Fibroblast of villous mesenchyme (primary cell): ENCODE results near the gene MAP4. TPM values are rescaled to one million over a fixed set of nuclear protein-coding genes. Genes with fewer than 3 reads are reported as not detected.
A peak's percentile ranks its signal among the peaks of the same experiment; 100 is the strongest.

ENCODE experiments used
- DNase-seq: peaks from one replicate; pipeline ENCODE4 v3.0.0-alpha.2; 2010; ENCODE audit warnings: low read depth
- H3K4me3 ChIP-seq: 2 replicates; pipeline ENCODE4 v1.5.1; 2011; ENCODE audit warnings: low read depth, mild to moderate bottlenecking, low read length
- total RNA-seq: library from RNA; depleted of rRNA; stranded (reverse); fragments of >200 nt; gene quantifications from 2 replicates; pipeline ENCODE4 v1.2.3, GENCODE V29; 2012
- TF ChIP-seq, protein P1 (sequence below): IDR thresholded peaks from 2 replicates; pipeline ENCODE4 v1.5.1; 2012; ENCODE audit warnings: low read depth, mild to moderate bottlenecking, low read length; ENCODE audit not compliant: insufficient read depth

Gene MAP4
- total RNA-seq, 1 donor: 111 TPM

DNA sequence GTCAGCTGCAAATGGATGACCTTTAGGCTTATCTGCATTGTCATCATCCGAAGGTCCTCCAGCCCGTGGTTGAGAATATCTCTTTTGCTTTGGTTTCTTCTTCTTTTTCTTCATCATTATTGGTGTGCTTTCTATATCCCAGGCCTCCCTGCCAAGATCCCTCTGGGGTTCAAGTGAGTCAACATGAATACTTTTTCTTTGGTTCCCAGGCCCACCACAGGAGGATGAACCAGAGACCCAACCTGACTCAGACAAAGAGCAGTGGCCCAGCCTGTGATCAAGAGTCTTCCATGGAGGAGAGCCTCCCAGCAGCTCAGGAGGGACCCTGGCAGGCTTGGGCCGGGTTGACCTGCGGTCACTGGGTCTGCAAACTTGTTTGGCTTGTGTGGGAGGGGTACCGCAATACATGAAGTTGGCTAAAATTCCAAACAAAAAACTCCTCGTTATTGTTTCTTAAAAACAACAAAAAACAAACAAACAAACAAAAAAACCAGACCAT, 104.2 kb downstream of the MAP4 start:
- DNase-seq: no peak
- H3K4me3 ChIP-seq: no peak overlapping the region
- TF ChIP-seq, protein P1, sequence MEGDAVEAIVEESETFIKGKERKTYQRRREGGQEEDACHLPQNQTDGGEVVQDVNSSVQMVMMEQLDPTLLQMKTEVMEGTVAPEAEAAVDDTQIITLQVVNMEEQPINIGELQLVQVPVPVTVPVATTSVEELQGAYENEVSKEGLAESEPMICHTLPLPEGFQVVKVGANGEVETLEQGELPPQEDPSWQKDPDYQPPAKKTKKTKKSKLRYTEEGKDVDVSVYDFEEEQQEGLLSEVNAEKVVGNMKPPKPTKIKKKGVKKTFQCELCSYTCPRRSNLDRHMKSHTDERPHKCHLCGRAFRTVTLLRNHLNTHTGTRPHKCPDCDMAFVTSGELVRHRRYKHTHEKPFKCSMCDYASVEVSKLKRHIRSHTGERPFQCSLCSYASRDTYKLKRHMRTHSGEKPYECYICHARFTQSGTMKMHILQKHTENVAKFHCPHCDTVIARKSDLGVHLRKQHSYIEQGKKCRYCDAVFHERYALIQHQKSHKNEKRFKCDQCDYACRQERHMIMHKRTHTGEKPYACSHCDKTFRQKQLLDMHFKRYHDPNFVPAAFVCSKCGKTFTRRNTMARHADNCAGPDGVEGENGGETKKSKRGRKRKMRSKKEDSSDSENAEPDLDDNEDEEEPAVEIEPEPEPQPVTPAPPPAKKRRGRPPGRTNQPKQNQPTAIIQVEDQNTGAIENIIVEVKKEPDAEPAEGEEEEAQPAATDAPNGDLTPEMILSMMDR: no peak

DNA sequence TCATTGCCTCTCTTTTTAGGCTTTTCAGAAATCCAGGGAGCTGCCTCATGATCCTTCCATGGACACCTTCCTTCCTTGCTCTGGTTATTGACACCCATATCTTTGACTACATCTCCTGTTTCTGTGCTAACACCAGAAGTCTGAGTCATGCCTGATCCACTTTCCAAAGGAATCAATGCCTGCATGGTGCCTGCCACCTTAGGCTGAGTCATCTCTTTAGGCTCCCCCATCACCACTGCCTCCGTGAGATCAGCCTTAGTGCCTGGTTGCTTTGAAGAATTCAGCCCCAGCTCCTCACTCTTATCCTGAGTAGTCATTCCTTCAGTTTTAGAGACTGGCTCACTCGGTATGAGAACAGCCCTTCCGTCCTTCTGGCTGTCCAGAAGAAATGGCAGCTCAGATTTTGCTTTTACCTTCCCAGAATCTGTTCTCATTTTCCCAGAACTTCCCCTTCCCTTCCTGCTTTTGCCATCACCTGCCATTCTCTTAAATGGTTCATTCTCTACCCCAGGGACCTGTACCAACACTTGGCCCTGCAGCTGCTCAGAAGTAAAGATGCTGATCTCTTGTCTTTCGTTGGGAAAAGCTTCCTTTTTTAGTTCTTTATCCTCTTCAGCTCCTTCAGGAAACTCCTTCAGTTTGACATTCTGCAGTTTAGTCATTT, 105.3 kb downstream of the MAP4 start:
- peak; percentile 68 for DNase-seq
- TF ChIP-seq, protein P1: no peak
- H3K4me3 ChIP-seq: no peak overlapping the region

DNA sequence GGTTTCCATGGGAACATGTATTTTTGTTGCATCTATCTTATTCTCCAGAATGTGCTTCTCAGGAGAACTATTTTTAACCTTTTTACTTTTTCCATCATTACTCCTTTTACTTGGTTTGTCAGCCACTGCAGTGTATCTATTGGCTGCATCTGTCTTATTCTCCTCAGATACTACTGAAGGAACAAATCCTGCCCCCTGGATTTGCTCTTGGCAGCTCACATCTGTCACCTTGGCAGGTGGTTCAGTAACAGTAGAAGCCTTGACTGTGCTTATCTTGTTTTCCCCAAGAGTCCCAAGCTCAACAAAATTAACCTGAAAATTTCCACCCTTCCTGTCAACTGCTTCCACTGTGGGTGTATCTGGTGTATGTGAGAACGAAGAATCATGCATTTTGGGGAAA, 106.0 kb downstream of the MAP4 start:
- TF ChIP-seq, protein P1: no peak
- no peak for DNase-seq
- no peak overlapping the region for H3K4me3 ChIP-seq

DNA sequence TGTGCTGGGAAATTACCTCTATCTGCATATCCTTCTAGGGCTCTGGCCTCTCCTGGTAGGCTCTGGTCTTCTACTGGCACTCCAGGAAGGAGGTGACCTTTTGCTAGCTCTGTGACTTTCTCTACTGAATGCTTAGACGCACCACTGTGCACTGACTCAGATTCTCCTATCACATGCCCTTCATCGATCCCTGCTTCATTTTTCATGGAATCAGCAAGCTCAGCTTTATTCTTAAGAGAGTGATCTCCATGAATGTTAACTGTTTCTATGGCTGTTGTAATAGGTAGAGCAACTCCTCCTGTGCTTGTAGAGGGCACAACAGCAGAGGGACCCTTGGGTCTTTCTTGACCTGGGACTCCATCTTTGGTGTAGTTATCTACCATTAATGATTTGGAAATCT, 106.6 kb downstream of the MAP4 start:
- TF ChIP-seq, protein P1: no peak
- no peak for DNase-seq
- H3K4me3 ChIP-seq: no peak overlapping the region

DNA sequence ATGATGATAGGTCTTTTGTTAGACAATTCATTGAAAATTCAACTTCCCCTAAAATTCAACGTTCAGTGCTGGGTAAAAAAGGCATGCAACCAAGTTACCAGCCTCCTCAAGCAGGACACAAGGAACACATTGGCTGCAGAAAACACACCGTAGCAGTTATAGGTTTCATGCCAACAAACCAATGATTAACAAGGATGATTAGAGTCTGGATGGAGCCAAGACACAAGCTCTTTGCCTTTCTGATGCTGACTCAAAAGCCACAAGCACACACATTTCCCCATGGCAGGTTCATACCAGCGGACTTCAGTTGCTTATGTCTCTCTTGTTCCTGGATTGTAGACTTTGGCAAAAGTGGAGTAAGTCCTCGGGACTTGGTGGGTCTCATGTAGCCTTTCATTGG, 107.5 kb downstream of the MAP4 start:
- no peak overlapping the region for H3K4me3 ChIP-seq
- no peak for DNase-seq
- TF ChIP-seq, protein P1: no peak

DNA sequence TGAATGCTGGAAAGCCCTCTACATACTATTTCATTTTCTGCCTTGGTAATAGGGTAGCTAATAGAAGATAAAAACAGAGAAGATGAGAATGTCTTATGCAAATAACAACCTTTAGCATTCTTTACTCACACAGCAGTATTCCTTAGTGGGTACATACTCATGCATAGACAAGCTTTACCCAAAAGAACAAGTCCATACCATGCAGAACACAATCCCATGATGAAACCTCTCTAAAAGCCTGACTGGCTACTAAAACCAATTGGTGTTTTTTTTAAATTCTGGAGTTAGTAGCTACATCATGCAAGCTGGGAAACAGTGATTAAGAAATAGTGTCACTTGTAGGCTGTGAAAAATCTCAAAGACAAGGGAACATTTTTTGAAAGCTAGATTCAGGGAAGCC, 108.4 kb downstream of the MAP4 start:
- DNase-seq: no peak
- H3K4me3 ChIP-seq: no peak overlapping the region
- TF ChIP-seq, protein P1: no peak

DNA sequence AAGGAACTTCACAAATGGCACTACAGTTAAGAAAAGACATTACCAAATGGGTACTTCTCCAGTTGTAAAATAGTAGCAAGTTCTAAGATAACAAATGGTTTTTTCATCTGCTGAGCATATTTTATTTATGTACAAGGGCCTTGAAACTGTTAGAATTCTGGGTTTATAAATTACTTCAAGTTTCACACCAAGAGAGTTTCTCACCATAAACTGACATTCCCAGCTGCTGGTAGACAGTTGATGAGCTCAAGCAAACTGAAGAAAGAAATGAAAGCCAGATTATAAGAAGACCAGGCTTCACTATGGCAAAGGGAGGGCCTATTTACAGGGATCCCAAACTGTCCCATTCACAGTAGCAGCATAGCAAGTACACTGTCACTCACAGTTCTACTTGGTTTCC, 113.5 kb downstream of the MAP4 start:
- H3K4me3 ChIP-seq: no peak overlapping the region
- no peak for DNase-seq
- TF ChIP-seq, protein P1: no peak
